ENCODE data around the gene ALKAL2. TPM values are rescaled to one million over a fixed set of nuclear protein-coding genes. Genes with fewer than 3 reads are reported as not detected.

The ALKAL2 gene
- total RNA-seq, 2 donors from 2014 or later, result 0.44 to 0.53 TPM

DNA sequence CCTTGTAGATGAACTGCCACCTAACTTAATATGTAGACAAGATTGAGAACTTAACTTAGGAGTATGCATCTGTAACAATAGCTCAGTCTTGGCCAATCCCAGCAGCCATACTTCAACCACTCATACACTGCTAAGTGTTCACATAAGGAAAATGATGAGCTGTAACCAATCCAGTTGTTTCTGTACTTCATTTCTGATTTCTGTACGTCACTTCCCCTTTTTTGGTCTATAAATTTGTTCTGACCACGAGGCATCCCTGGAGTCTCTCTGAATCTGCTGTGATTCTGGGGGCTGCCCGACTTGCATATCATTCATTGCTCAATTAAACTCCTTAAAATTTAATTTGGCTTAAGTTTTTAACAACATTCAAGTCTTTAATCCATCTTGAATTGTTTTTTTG is 30.5 kb downstream of the ALKAL2 start:
- Mint-ChIP-seq H3K27me3 (ENCODE audit: insufficient read depth) (peaks cover under 1% of the 10 kb centered on the region), H3K9me3 (peaks cover 27% of the 10 kb centered on the region), H3K4me3 (no peak overlapping the region), H3K27ac (no peak overlapping the region), H3K36me3 (ENCODE audit: low read depth) (peaks cover 30% of the 10 kb centered on the region), H3K4me1 (peaks cover 6% of the 10 kb centered on the region)
- WGBS, 2 experiments (ENCODE audit: insufficient coverage in 1 of 2, insufficient read length in 1 of 2), result 95 to 100% methylated on average over 3 of the region's 3 CpGs
- no peaks in the 10 kb centered on the region for H3K4me1 ChIP-seq (ENCODE audit: control insufficient read depth, insufficient read depth, low read length)
- peaks cover 22% of the 10 kb centered on the region for H3K9me3 ChIP-seq (ENCODE audit: control insufficient read depth, low read length)
- H3K4me3 ChIP-seq (ENCODE audit: low read length), result peak overlapping the region; percentile 11
- H3K27ac ChIP-seq (ENCODE audit: low read depth, low read length), result no peak overlapping the region
- H3K36me3 ChIP-seq (ENCODE audit: control insufficient read depth, insufficient read depth, low read length), result no peaks in the 10 kb centered on the region
- TF ChIP-seq, protein P1, sequence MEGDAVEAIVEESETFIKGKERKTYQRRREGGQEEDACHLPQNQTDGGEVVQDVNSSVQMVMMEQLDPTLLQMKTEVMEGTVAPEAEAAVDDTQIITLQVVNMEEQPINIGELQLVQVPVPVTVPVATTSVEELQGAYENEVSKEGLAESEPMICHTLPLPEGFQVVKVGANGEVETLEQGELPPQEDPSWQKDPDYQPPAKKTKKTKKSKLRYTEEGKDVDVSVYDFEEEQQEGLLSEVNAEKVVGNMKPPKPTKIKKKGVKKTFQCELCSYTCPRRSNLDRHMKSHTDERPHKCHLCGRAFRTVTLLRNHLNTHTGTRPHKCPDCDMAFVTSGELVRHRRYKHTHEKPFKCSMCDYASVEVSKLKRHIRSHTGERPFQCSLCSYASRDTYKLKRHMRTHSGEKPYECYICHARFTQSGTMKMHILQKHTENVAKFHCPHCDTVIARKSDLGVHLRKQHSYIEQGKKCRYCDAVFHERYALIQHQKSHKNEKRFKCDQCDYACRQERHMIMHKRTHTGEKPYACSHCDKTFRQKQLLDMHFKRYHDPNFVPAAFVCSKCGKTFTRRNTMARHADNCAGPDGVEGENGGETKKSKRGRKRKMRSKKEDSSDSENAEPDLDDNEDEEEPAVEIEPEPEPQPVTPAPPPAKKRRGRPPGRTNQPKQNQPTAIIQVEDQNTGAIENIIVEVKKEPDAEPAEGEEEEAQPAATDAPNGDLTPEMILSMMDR (conservative IDR thresholded peaks at IDR 0.05), result no peak
- H3K27me3 ChIP-seq (ENCODE audit: control insufficient read depth, insufficient read depth, low read length, poor library complexity, severe bottlenecking), result no peaks in the 10 kb centered on the region
- no peak overlapping the region for H3K9ac ChIP-seq (ENCODE audit: extremely low read depth, low read length, poor library complexity, severe bottlenecking)
- DNase-seq, result no peak

DNA sequence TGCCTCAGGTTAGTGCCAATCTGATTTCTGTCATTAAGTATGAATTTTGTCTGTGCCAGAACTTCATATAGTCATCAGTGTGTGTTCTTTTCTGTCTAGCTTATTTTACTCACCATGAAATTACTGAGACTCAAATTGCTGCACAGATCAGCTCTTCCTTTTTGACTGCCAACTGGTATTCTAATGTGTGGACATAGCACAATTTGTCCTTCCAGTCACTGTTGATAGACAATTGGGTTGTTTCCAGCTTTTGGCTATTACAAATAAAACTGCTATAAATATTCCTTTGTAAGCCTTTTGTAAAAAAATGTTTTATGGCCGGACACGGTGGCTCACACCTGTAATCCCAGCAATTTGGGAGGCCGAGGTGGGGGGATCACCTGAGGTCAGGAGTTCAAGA is 31.8 kb downstream of the ALKAL2 start:
- Histone ChIP-seq H3K27ac (ENCODE audit: low read depth, low read length) (no peak overlapping the region), H3K4me1 (ENCODE audit: control insufficient read depth, insufficient read depth, low read length) (no peaks in the 10 kb centered on the region), H3K27me3 (ENCODE audit: control insufficient read depth, insufficient read depth, low read length, poor library complexity, severe bottlenecking) (no peaks in the 10 kb centered on the region), H3K9me3 (ENCODE audit: control insufficient read depth, low read length) (peaks cover 22% of the 10 kb centered on the region), H3K4me3 (ENCODE audit: low read length) (no peak overlapping the region), H3K36me3 (ENCODE audit: control insufficient read depth, insufficient read depth, low read length) (no peaks in the 10 kb centered on the region), H3K9ac (ENCODE audit: extremely low read depth, low read length, poor library complexity, severe bottlenecking) (no peak overlapping the region)
- H3K36me3 Mint-ChIP-seq (ENCODE audit: low read depth), result peaks cover 37% of the 10 kb centered on the region
- H3K9me3 Mint-ChIP-seq, result peaks cover 27% of the 10 kb centered on the region
- no peaks in the 10 kb centered on the region for H3K27me3 Mint-ChIP-seq (ENCODE audit: insufficient read depth)
- TF ChIP-seq, protein P1 (conservative IDR thresholded peaks at IDR 0.05), result no peak
- no peak overlapping the region for H3K4me3 Mint-ChIP-seq
- DNase-seq, result no peak
- peaks cover 1% of the 10 kb centered on the region for H3K4me1 Mint-ChIP-seq
- H3K27ac Mint-ChIP-seq, result no peak overlapping the region
- WGBS, 2 experiments (ENCODE audit: insufficient coverage in 1 of 2, insufficient read length in 1 of 2), result 76 to 82% methylated on average over 3 of the region's 3 CpGs

DNA sequence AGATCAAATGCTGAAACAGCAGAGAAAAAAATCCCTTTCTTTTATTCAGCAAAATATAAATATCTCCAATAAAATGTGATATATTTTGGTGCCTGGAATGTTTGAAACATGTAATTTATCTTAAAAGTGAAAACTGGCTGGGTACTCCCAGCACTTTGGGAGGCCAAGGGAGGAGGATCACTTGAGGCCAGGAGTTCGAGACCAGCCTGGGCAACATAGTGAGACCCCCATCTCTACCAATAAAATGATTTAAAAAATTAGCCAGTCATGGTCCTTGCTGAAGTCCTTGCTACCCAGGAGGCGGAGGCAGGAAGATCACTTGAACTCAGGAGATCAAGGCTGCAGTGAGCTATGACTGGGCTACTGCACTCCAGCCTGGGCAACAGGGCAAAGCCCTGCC is 32.7 kb downstream of the ALKAL2 start:
- no peak overlapping the region for H3K4me3 ChIP-seq (ENCODE audit: low read length)
- Mint-ChIP-seq H3K9me3 (peaks cover 27% of the 10 kb centered on the region), H3K4me3 (no peak overlapping the region), H3K27ac (no peak overlapping the region), H3K4me1 (peaks cover 1% of the 10 kb centered on the region), H3K27me3 (ENCODE audit: insufficient read depth) (no peaks in the 10 kb centered on the region), H3K36me3 (ENCODE audit: low read depth) (peaks cover 28% of the 10 kb centered on the region)
- TF ChIP-seq, protein P1 (conservative IDR thresholded peaks at IDR 0.05), result no peak
- H3K27ac ChIP-seq (ENCODE audit: low read depth, low read length), result no peak overlapping the region
- H3K4me1 ChIP-seq (ENCODE audit: control insufficient read depth, insufficient read depth, low read length), result no peaks in the 10 kb centered on the region
- H3K9me3 ChIP-seq (ENCODE audit: control insufficient read depth, low read length), result peaks cover 22% of the 10 kb centered on the region
- WGBS, 2 experiments (ENCODE audit: insufficient coverage in 1 of 2, insufficient read length in 1 of 2), result 83 to 98% methylated on average over 1 to 2 of the region's 2 CpGs
- H3K36me3 ChIP-seq (ENCODE audit: control insufficient read depth, insufficient read depth, low read length), result no peaks in the 10 kb centered on the region
- H3K27me3 ChIP-seq (ENCODE audit: control insufficient read depth, insufficient read depth, low read length, poor library complexity, severe bottlenecking), result no peaks in the 10 kb centered on the region
- H3K9ac ChIP-seq (ENCODE audit: extremely low read depth, low read length, poor library complexity, severe bottlenecking), result no peak overlapping the region
- no peak for DNase-seq

Data from endodermal cell (in vitro differentiated cells).